ENCODE measurements around the gene IMMP2L. TPM values are rescaled to one million over a fixed set of nuclear protein-coding genes. Genes with fewer than 3 reads are reported as not detected.
"Not testable (repeated sequence)": the region's sequence is repeated elsewhere in the genome, so short reads cannot be mapped to it uniquely, and the experiment has no call there.

The IMMP2L gene
- total RNA-seq, 2 experiments from 2014 or later: 14.7 to 15.1 TPM

DNA sequence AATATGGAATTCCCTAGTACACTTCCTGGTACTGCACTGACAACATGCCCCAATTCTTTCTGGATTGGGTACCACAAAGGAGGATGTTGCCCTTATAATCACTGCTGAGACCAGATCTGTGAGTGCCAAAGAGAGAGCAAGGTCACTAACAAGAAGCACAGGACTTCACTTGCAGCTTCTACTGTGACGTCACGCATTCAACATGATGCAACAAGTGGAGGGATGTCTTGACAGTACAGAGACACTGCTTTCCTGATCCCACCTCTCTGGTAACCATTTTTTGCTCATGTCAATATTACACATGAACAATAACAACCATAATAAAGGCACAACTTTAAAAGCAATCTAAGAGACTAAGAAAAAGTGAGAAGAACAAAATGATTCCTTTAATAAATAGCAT lies 885.5 kb downstream of the IMMP2L start:
- ChIA-PET POLR2A (no interaction called here), CTCF (no interaction called here)

DNA sequence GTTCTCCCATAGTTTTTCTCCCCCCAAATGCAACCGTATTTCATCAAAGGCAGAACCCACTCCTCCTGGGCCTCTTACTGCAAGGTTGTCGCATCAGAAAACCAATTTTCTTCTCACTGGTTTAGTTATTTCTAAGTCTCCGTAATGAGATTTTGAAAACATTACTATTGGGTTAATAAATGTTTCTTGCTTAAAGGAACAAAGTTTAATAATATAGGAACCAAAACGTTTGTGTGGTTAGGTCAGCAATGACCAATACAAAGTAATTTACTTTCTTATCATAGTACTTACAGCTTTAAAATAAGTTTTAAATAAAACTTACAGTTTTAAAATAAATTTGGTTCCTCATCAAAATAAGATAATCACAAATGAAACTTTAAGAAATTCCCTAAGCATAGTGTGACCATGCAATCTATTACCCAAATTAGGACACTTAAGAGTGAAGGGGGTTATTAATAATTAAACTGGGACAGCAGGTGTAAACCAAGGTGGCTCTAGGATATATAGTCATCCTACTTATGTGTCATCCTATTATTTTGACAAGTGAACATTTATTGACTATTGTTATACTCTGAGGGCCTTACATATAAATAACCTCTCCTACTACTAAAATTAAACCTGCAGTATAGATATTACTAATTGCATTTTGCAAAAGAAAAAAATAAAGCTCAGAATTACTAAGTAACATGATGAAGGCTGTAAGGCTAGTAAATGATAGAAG lies 886.7 kb downstream of the IMMP2L start:
- CTCF ChIA-PET: no interaction called here

DNA sequence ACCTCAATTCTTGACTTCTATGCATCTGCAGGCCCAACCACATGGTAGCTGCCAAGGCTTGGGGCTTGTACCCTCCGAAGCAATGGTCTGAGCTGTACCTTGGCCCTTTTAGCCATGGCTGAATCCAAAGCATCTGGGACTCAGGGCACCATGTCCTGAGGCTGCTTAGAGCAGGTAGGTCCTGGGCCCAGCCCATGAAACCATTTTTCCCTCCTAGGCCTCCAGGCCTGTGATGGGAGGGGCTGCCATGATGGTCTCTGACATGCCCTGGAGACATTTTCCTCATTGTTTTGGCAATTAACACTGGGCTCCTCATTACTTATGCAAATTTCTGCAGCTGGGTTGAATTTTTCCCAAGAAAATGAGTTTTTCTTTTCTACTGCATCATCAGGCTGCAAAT lies 889.1 kb downstream of the IMMP2L start:
- ChIA-PET CTCF (no interaction called here), POLR2A (no interaction called here)

More for the DNA sequence above, 886.7 kb downstream of the IMMP2L start:
- POLR2A ChIA-PET: no interaction called here

DNA sequence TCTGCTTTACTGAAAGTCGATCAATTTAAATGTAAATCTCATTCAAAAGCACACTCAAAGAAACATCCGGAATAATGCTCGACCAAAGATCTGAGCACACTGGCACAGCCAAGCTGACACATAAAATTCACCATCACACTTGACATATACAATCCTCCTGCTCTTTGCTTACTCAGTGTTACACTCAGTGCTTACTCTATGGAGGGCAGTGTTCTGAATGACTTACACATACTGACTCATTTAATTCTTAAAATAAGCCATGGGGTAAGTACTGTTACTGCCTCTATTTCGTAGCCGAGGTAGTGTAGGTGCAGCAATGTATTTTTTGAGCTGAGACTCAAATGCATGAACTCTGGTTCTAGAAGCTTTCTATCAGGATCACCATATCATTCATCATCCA lies 892.9 kb downstream of the IMMP2L start:
- ChIA-PET POLR2A (no interaction called here), CTCF (no interaction called here)

DNA sequence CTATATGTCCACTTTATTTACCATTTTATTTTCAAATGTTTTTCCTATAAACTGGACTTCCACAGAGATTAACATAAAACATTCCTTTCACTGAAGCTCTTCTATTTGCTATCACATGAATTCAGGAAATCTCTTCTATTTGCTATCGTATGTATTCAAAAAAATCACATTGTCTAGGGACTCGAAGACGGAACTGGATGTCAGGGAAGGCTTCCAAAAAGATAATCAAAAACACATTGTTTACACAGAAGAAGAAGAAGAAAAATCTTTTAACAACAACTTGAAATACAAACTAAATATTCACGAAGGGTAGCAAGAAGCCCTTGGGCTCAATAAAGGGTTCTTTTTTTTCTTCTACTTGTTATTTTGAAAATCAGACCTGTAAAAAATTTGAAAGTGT lies 897.5 kb downstream of the IMMP2L start:
- CTCF ChIA-PET: no interaction called here
- POLR2A ChIA-PET: no interaction called here

DNA sequence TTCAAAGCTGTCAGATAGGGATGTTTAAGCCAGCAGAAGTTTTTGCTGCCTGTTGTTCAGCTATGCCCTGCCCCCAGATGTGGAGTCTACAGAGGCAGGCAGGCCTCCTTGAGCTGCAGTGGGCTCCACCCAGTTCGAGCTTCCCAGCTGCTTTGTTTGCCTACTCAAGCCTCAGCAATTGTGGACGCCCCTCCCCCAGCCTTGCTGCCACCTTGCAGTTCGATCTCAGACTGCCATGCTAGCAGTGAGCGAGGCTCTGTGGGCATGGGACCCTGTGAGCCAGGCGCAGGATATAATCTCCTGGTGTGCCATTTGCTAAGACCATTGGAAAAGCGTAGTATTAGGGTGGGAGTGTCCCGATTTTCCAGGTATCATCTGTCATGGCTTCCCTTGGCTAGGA lies 901.7 kb downstream of the IMMP2L start:
- CTCF ChIA-PET, POLR2A ChIA-PET: not testable (repeated sequence)

DNA sequence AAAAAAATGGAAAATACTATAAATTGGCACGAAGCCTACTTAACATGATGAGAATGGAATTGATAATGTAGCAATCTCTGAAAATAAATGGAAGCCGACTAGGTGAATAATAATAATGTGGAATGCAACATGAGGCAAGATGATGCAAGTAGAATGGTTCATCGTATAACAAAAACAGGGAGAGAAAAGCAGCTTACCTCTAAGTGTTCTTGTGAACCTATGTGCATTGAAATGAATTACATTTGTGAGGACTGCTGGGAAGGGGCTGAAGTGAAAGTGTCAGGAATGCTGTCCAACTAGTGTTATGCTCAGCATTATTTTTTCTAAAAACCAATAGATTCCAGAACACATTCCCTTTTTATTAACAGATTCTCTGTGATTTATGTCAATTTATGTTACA lies 912.0 kb downstream of the IMMP2L start:
- ChIA-PET POLR2A (no interaction called here), CTCF (no interaction called here)

DNA sequence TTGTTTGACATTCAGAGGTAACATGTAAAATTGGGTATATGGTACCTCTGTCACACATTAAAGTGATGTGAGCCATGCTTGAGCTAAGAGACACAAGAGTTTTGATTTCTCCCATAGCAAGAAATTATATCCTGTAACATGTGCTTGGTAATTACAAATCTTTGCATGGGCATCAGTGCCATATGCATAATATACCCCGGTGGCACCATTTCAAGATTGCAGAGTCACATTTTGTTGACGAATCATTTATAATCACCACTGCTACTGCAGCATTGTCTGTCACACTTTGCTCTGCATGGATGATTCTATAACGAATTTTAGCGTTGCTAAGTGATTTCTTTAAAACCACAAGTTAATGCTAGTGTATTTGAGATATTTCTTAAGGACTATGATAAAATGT lies 915.0 kb downstream of the IMMP2L start:
- ChIA-PET POLR2A (no interaction called here), CTCF (no interaction called here)

DNA sequence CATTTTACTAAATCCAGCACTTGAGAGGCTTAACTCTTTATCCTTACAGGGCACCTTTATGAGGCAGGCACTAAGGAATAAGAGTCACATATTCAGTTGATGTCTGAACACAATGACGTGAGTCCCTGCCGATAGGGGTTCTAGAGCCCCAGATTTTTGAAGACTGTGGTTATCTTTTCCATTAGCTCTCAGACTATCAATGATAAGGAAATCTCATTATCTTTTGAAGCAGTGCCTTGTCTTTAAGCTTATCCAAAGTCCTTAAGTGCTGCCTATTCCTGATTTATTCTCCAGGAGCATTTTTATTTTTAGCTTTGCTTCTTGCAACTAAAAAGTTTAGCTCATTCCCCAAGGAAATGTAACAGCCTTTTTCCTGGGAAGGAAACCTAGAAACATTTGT lies 915.5 kb downstream of the IMMP2L start:
- CTCF ChIA-PET: interaction anchor here (0.6 kb wide), 1 partner anchor 413 kb away, joined by 3 read pairs; no protein-coding TSS in a partner anchor
- POLR2A ChIA-PET: no interaction called here

DNA sequence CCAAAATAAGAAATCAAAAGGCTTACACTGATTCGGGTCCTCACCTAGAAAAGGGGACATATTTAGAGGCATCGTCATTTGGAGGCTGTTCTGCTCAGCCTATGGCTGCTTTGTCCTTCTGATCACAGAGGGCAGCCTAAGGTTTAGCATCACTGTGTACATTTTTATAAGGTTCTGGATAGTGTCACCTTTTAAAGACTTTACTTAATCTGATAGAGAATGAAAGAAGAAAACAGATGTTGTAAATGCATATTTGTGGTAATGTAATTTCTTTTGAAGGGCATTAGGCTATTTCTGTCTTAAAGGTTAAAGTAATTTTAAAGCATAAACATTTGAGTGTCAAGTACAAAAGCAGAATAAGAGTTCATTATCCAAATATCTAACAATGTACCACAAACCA lies 916.7 kb downstream of the IMMP2L start:
- CTCF ChIA-PET: no interaction called here
- POLR2A ChIA-PET: no interaction called here

DNA sequence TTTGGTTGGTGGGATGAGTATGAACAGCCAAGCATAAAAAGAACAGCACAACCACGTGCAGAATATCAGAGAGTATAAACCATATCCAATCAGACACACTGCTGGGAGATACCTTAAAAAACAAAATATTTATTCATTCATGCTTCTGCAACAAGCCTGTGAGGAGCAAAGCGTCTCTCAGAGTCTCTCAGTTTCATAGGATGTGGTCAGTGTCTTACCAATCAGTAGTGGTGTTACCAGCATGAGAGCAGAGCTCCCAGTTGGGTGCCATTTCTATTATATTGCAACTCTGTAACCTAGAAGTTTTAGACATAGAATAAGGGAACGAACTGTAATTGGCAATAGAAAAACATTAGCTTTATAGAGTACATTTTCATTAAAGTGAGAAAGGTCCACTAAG lies 917.2 kb downstream of the IMMP2L start:
- CTCF ChIA-PET: no interaction called here

DNA sequence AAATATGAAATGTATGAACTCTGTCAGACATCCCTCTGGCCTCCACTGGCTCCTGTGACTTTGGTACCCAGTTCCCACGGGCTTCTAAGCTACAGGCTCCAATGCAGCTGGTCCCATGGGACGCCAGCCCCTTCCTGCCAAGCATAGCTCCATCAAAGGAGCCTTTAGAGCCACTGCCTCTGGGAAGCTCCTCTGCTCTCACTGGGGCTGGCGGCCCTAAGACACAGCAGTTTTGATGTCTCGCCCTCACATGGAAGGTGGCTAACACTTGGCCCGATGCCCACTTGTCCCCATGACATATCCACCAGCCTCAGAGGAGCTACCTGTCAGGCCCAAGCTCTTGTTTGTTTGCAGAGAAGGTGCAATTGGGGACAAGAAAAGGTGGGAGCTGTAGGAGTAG lies 925.0 kb downstream of the IMMP2L start:
- POLR2A ChIA-PET: no interaction called here
- CTCF ChIA-PET: no interaction called here

More for the DNA sequence above, 917.2 kb downstream of the IMMP2L start:
- POLR2A ChIA-PET: no interaction called here

DNA sequence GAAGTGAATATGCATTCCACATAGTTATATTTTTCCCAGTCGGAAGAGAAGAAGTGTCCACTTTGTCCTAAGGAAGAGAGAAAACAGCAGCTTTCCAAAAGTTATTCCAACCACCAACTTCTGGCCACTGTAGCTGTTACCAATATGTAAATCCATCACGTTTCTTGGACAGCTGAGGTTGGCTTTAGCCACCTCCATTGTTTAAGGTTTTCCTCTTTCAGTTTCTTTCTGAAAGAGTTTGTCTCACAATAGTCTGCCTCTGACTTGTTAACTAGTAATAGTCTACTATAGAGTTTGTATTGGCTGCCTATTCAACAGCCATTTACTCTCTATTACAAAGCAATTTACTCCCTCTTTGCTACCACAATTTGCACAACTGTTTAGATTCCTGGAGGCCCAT lies 929.0 kb downstream of the IMMP2L start:
- CTCF ChIA-PET: no interaction called here

DNA sequence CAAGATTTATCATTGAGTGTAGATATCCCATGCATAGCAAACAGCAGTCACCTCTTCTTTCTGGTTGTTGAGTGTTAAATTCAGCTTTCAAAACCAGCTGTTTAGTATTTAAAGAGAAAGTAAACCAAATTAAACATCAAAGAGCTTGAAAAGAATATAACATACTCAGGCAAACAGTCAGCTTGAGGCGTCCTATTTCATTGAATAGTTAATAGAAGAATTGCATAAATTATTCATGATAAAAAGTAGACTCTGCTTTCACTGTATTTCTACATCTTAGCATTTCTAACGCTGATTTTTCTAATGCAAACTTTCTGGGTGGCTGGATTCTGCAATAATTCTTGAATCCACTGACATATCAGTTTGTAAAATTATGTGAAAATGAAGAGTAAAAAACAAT lies 935.9 kb downstream of the IMMP2L start:
- POLR2A ChIA-PET: interaction anchor here (0.7 kb wide), 1 partner anchor 1884 kb away, joined by 4 read pairs; no protein-coding TSS in a partner anchor
- CTCF ChIA-PET: no interaction called here

More for the DNA sequence above, 929.0 kb downstream of the IMMP2L start:
- POLR2A ChIA-PET: no interaction called here

DNA sequence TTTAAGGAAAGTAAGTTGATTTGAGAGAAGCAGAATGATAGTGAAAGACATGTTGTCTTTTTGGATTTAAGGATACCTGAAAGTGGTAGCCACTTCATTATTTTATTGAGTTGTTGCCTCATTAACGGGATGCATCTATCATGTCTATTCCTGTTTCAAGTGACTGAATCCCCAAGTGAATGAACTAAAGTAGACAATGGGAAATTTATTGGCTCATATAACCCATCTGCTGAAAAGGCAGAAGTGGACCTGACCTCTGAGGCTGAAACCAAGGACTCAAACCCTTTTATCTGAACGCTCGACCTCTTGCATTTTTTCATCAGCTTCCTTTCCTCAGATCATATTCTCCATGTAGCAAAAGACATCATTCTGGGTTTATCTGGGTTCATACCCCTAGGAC lies 937.0 kb downstream of the IMMP2L start:
- CTCF ChIA-PET: no interaction called here

DNA sequence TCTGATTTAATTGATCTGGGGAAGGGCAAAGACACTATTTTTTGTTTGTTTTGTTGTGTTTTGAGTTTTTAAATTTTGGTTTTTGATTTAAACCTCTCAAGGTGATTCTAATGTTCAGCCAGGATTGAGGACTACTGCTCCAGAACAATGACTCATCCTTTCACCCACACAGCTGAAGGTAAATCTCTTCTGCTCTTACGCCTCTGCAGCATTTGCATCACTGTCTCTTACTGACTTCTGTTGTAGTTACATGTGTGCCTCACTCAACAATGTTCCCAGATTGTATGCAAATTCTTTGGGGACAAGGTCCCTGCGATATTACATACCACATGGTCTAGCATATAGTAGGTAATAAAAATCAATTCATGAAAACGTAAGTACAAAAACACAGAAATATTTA lies 938.9 kb downstream of the IMMP2L start:
- POLR2A ChIA-PET: no interaction called here

More for the DNA sequence above, 937.0 kb downstream of the IMMP2L start:
- POLR2A ChIA-PET: no interaction called here

DNA sequence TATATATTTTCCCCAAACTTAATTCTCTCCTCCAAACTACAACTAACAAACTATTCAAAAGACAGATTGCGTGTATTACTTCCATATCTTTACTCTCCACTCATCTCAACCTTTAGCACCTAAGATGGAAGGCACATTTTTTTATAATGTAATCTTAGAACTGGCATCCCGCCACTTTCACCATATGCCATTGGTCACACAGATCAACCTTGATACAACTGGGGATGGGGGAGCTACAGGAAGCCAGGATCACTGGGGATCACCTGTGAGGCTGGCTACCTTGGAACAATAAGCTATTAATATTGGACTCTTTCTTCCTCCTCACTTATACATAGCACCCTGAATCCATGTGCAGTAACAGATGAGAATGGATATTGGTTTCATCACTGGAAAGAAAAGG lies 941.0 kb downstream of the IMMP2L start:
- ChIA-PET POLR2A (no interaction called here), CTCF (no interaction called here)

More for the DNA sequence above, 938.9 kb downstream of the IMMP2L start:
- CTCF ChIA-PET: no interaction called here

DNA sequence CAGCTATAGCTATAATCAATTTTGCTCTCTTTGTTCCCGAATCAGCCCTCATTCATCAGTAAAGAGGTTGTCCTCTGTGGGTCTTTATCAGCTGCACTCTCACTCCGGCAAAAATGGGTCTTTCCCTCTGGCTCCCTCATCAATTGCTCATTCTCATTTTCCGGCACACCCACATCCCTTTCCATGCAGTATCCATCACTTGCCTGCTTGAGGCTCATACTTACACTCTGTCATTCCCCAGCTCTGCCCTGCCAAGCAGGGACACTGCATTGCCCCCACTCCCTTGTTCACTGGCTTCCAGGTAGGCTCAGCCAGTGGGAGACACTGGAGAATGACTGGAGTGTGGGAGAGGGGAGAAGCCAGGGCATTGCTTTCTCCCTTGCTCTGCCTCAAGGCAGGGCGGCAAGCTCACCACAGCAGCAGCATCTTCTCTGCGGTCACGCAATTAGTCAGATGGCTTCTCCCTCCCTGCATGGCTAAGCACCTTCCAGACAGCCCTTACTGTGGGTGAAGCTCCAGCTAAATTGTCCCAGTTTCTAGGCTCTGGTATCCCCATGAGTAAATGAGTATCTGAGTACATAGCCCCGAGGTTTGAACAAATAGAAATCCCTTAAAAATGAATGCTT lies 942.1 kb downstream of the IMMP2L start:
- CTCF ChIA-PET: no interaction called here

More for the DNA sequence above, 942.1 kb downstream of the IMMP2L start:
- POLR2A ChIA-PET: no interaction called here

Measured in activated CD8-positive, alpha-beta memory T cell treated with anti-CD3 and anti-CD28 coated beads for 36 hours (primary cell).